Neural cell (in vitro differentiated cells): ENCODE results near the gene ZCCHC14. TPM values are rescaled to one million over a fixed set of nuclear protein-coding genes. Genes with fewer than 3 reads are reported as not detected.

ENCODE experiments used
- H2AFZ ChIP-seq: fragments of 200-600, 300-800 bp; sonication (generic), shearing (Covaris generic); 2 replicates; pipeline ENCODE4 v1.6.0; 2014; ENCODE audit warnings: low read depth, mild to moderate bottlenecking, antibody characterized with exemption, low read length, moderate library complexity
- H3F3A ChIP-seq: fragments of 200-600 bp; shearing (Covaris generic); 2 replicates; pipeline ENCODE4 v1.6.1; 2016; ENCODE audit warnings: mild to moderate bottlenecking, moderate library complexity, mixed read lengths, antibody characterized with exemption, low read length; ENCODE audit not compliant: insufficient read depth, poor library complexity, severe bottlenecking
- H3K27ac ChIP-seq: fragments of 200-600, 300-800 bp; sonication (generic), shearing (Covaris generic); 2 replicates; pipeline ENCODE4 v1.5.1; 2014; ENCODE audit warnings: mild to moderate bottlenecking, low read length, moderate library complexity
- H3K27me3 ChIP-seq: fragments of 300-800, 200-600 bp; sonication (generic), shearing (Covaris generic); 2 replicates; pipeline ENCODE4 v1.6.0; 2014; ENCODE audit warnings: mild to moderate bottlenecking, low read depth, low read length, moderate library complexity; ENCODE audit not compliant: insufficient read depth
- H3K36me3 ChIP-seq: fragments of 300-800, 200-600 bp; sonication (generic), shearing (Covaris generic); 2 replicates; pipeline ENCODE4 v1.5.1; 2014; ENCODE audit warnings: mild to moderate bottlenecking, antibody characterized with exemption, low read length, moderate library complexity; ENCODE audit not compliant: insufficient read depth
- H3K4me2 ChIP-seq: fragments of 300-800, 200-600 bp; sonication (generic), shearing (Covaris generic); 2 replicates; pipeline ENCODE4 v1.6.0; 2014; ENCODE audit warnings: mild to moderate bottlenecking, low read length
- H3K4me3 ChIP-seq: fragments of 300-800, 200-600 bp; sonication (generic), shearing (Covaris generic); 2 replicates; pipeline ENCODE4 v1.5.1; 2014; ENCODE audit warnings: mild to moderate bottlenecking, low read length, moderate library complexity
- H3K79me2 ChIP-seq: fragments of 200-600 bp; shearing (Covaris generic); replicated peaks from 2 replicates; pipeline ENCODE4 v1.6.0; 2014; ENCODE audit warnings: mild to moderate bottlenecking, low read length, moderate library complexity; ENCODE audit not compliant: insufficient read depth
- H3K9ac ChIP-seq: fragments of 300-800, 200-600 bp; sonication (generic), shearing (Covaris generic); 2 replicates; pipeline ENCODE4 v1.6.1; 2016; ENCODE audit warnings: mild to moderate bottlenecking, low read length, mixed read lengths
- H3K9me2 ChIP-seq: fragments of 200-600 bp; shearing (Covaris generic); 2 replicates; pipeline ENCODE4 v1.6.1; 2016; ENCODE audit warnings: mild to moderate bottlenecking, low read length, mixed read lengths; ENCODE audit not compliant: insufficient read depth
- H3K9me3 ChIP-seq: fragments of 200-600, 300-800 bp; sonication (generic), shearing (Covaris generic); 2 replicates; pipeline ENCODE4 v1.6.1; 2016; ENCODE audit warnings: mild to moderate bottlenecking, mixed run types, low read length, moderate library complexity, mixed read lengths
- H4K20me1 ChIP-seq: fragments of 200-600 bp; shearing (Covaris generic); 2 replicates; pipeline ENCODE4 v1.6.1; 2016; ENCODE audit warnings: mild to moderate bottlenecking, mixed run types; ENCODE audit not compliant: insufficient read depth
- CTCF ChIP-seq: fragments of 450-650 bp; IDR thresholded peaks from 2 replicates; pipeline ENCODE4 v1.5.1; 2014; ENCODE audit warnings: antibody characterized with exemption, mild to moderate bottlenecking, moderate library complexity; ENCODE audit not compliant: poor library complexity, severe bottlenecking
- EP300 ChIP-seq: fragments of 450-650 bp; conservative IDR thresholded peaks from 2 replicates; pipeline ENCODE4 v1.6.1; 2014; ENCODE audit warnings: antibody characterized with exemption, mild to moderate bottlenecking, moderate library complexity; ENCODE audit not compliant: poor library complexity, severe bottlenecking
- EZH2 ChIP-seq: fragments of 200-600, 300-800 bp; shearing (Covaris generic), sonication (generic); IDR thresholded peaks from 2 replicates; pipeline ENCODE4 v1.6.1; 2014; ENCODE audit warnings: antibody characterized with exemption, low read length, borderline replicate concordance, mild to moderate bottlenecking; ENCODE audit not compliant: insufficient read depth, poor library complexity, severe bottlenecking
- MXI1 ChIP-seq: fragments of 450-650 bp; conservative IDR thresholded peaks from 2 replicates; pipeline ENCODE4 v1.6.1; 2014; ENCODE audit warnings: antibody characterized with exemption, mild to moderate bottlenecking; ENCODE audit not compliant: poor library complexity, severe bottlenecking
- POLR2AphosphoS5 ChIP-seq: IDR thresholded peaks from 2 replicates; pipeline ENCODE4 v1.6.1; 2012
- RAD21 ChIP-seq: fragments of 450-650 bp; conservative IDR thresholded peaks from 2 replicates; pipeline ENCODE4 v1.6.1; 2014; ENCODE audit warnings: antibody characterized with exemption, mild to moderate bottlenecking, moderate library complexity
- REST ChIP-seq: IDR thresholded peaks from 2 replicates; pipeline ENCODE4 v1.6.1; 2012; ENCODE audit warnings: borderline replicate concordance
- SMC3 ChIP-seq: fragments of 450-650 bp; conservative IDR thresholded peaks from 2 replicates; pipeline ENCODE4 v1.6.1; 2014; ENCODE audit warnings: antibody characterized with exemption, mild to moderate bottlenecking, moderate library complexity; ENCODE audit not compliant: poor library complexity
- TAF1 ChIP-seq: IDR thresholded peaks from 2 replicates; pipeline ENCODE4 v1.6.1; 2012; ENCODE audit warnings: low read depth
- polyA plus RNA-seq: library from polyadenylated mRNA; depleted of rRNA; stranded (reverse); fragments of >200 nt; gene quantifications from 2 replicates; pipeline ENCODE4 v1.2.3, GENCODE V29; 2014

ZCCHC14 gene
- polyA plus RNA-seq, 1 donor from 2014 or later: 22.1 TPM

- Histone ChIP-seq H4K20me1 (no peaks in the 10 kb centered on the region), H3K4me2 (no peak overlapping the region), H3K27ac (no peak overlapping the region), H3K4me3 (no peak overlapping the region), H3K9ac (no peak overlapping the region), H3K79me2 (no peaks in the 10 kb centered on the region), H3K36me3 (no peaks in the 10 kb centered on the region), H3K27me3 (no peaks in the 10 kb centered on the region), H3F3A (no peaks in the 10 kb centered on the region), H3K9me2 (no peaks in the 10 kb centered on the region), H2AFZ (no peak overlapping the region), H3K9me3 (no peaks in the 10 kb centered on the region)
- no peak for TF ChIP-seq REST
- no peak for TF ChIP-seq CTCF
- no peak for TF ChIP-seq EZH2
- no peak for TF ChIP-seq TAF1
- no peak for TF ChIP-seq MXI1
- TF ChIP-seq POLR2AphosphoS5: no peak
- no peak for TF ChIP-seq SMC3
- TF ChIP-seq EP300: no peak
- TF ChIP-seq RAD21: no peak
These were observed 75.3 kb downstream of the ZCCHC14 start for GRCh38 chr16:87417528-87417910.

GRCh38 chr16:87416826-87417527 lies 75.8 kb downstream of the ZCCHC14 start:
- TF ChIP-seq POLR2AphosphoS5 (no peak), MXI1 (no peak), REST (no peak), EZH2 (no peak), CTCF (peak; percentile 68), EP300 (no peak), RAD21 (peak; percentile 71), TAF1 (no peak), SMC3 (peak; percentile 77)
- Histone ChIP-seq H3K27me3 (no peaks in the 10 kb centered on the region), H3K4me2 (no peak overlapping the region), H3K36me3 (no peaks in the 10 kb centered on the region), H3K9me2 (no peaks in the 10 kb centered on the region), H3K9me3 (no peaks in the 10 kb centered on the region), H3K27ac (no peak overlapping the region), H3K79me2 (no peaks in the 10 kb centered on the region), H3K9ac (no peak overlapping the region), H3K4me3 (no peak overlapping the region), H4K20me1 (no peaks in the 10 kb centered on the region), H2AFZ (no peak overlapping the region), H3F3A (no peaks in the 10 kb centered on the region)
